Measurements from ENCODE around the gene KATNBL1.

GRCh38 chr15:34147371-34148140 is 62.3 kb downstream of the KATNBL1 start:
- TF ChIP-seq ATF3 (IDR thresholded peaks at IDR 0.05) = no peak
- TF ChIP-seq CTCF (IDR thresholded peaks at IDR 0.05; ENCODE audit: low read depth, low read length, missing input control) = no peak
- TF ChIP-seq GABPA (IDR thresholded peaks at IDR 0.05 in 1 of 2, conservative IDR thresholded peaks at IDR 0.05 in 1 of 2) = no peak
- no peak for TF ChIP-seq REST (IDR thresholded peaks at IDR 0.05)
- no peak for TF ChIP-seq YY1 (IDR thresholded peaks at IDR 0.05)
- no peak for TF ChIP-seq MAX (IDR thresholded peaks at IDR 0.05)
- no peak for TF ChIP-seq EGR1 (IDR thresholded peaks at IDR 0.05; ENCODE audit: low read depth in 2 of 2)
- no peak for TF ChIP-seq SP1 (IDR thresholded peaks at IDR 0.05)
- TF ChIP-seq TAF1 (conservative IDR thresholded peaks at IDR 0.05) = no peak
- no peak for TF ChIP-seq JUND (IDR thresholded peaks at IDR 0.05)
- TF ChIP-seq RAD21 (IDR thresholded peaks at IDR 0.05) = no peak
- TF ChIP-seq ZBTB33 (IDR thresholded peaks at IDR 0.05) = no peak
- TF ChIP-seq FOXA1 (IDR thresholded peaks at IDR 0.05) = no peak
- TF ChIP-seq NR2F2 (IDR thresholded peaks at IDR 0.05) = no peak
